HUES64 (cell line): ENCODE data around the gene S100A12.

Source experiments
- H3K27ac ChIP-seq: 2 replicates; pipeline ENCODE4 v1.7.0; 2013; ENCODE audit warnings: low read depth, low read length, inconsistent platforms
- H3K27me3 ChIP-seq: 2 replicates; pipeline ENCODE4 v1.6.1; 2013; ENCODE audit warnings: mild to moderate bottlenecking, low read length; ENCODE audit not compliant: insufficient read depth
- H3K36me3 ChIP-seq: 2 replicates; pipeline ENCODE4 v1.6.1; 2013; ENCODE audit warnings: mild to moderate bottlenecking, low read length; ENCODE audit not compliant: insufficient read depth
- H3K4me1 ChIP-seq: 2 replicates; pipeline ENCODE4 v1.6.1; 2013; ENCODE audit warnings: mild to moderate bottlenecking, low read length, moderate library complexity; ENCODE audit not compliant: insufficient read depth
- H3K4me3 ChIP-seq: 2 replicates; pipeline ENCODE4 v1.5.1; 2013; ENCODE audit warnings: mild to moderate bottlenecking, low read length, moderate library complexity
- H3K9ac ChIP-seq: 2 replicates; pipeline ENCODE4 v1.6.1; 2013; ENCODE audit warnings: mild to moderate bottlenecking, low read depth, low read length
- H3K9me3 ChIP-seq: 2 replicates; pipeline ENCODE4 v1.6.1; 2013; ENCODE audit warnings: low read depth, low read length; ENCODE audit not compliant: insufficient read depth
- WGBS: fragments of 150-250, 120-280 bp; methylation state at CpG from one replicate; pipeline ENCODE4 v1.1.7; 2013; ENCODE audit warnings: missing lambda C conversion rate; 5-methylcytosine and 5-hydroxymethylcytosine counted together

S100A12 gene

DNA sequence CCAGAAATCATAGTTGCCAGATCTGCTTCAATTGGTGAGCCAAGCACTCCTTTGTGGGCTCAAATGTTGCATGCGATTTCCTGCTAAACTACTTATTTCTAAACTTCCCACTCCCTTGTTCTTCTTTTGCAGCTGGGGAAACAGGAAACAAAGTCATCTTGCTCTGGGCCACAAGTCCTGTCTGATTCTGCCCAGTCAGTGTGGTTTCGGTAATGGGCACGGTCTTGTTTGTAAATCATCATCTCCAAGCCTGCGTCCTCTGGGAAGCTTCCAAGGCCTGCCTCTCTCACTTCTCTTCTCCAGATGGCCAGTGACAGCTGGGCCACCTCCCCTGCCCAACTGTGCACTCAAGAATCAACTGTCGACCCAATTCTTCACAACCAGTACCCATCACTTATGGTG lies 11.1 kb upstream of the S100A12 start:
- no peaks in the 10 kb centered on the region for H3K4me1 ChIP-seq

DNA sequence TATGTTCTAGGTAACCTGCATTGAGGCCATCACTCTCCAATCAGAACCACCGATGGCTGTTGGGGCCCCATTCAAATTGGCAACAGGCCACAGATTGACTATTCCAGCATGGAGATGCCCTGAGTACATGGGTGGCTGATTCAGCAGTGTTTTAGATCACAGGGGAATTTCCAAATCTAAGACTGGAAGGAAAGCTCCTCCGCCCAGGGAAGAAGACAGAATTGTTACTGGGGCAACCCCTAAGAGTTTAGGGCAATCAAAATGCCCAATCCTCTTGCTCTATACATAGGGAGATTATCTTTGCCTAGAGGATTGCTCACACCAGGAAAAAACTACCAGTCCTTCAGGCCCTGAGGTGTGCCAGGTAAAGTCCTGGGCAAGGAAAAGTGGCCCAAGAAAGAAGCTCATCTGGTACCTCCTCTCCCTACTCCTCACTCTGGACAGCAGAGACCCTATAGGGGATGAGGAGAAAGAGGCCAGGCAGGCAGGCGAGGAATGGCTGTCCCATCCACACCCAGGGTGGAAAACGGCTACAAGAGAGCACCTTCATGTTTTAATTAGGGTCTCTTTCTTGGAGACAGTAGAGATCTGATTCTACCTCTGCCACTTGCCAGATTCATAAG lies 9.6 kb upstream of the S100A12 start:
- Histone ChIP-seq H3K4me3 (no peak overlapping the region), H3K36me3 (no peaks in the 10 kb centered on the region), H3K27ac (no peak overlapping the region), H3K4me1 (no peaks in the 10 kb centered on the region), H3K9ac (no peak overlapping the region), H3K9me3 (no peaks in the 10 kb centered on the region), H3K27me3 (no peaks in the 10 kb centered on the region)
- WGBS = 86% methylated on average over 4 of the region's 4 CpGs

More for the DNA sequence above, 11.1 kb upstream of the S100A12 start:
- H3K4me3 ChIP-seq = no peak overlapping the region
- H3K27ac ChIP-seq = no peak overlapping the region
- WGBS = 92% methylated on average over 5 of the region's 5 CpGs
- no peaks in the 10 kb centered on the region for H3K9me3 ChIP-seq
- no peaks in the 10 kb centered on the region for H3K27me3 ChIP-seq
- H3K9ac ChIP-seq = no peak overlapping the region
- no peaks in the 10 kb centered on the region for H3K36me3 ChIP-seq

- Histone ChIP-seq H3K36me3 (no peaks in the 10 kb centered on the region), H3K4me1 (no peaks in the 10 kb centered on the region), H3K27ac (no peak overlapping the region), H3K4me3 (no peak overlapping the region), H3K9me3 (0 out of 2 replicates have a peak, but pooled peaks cover 3% of the 10 kb centered on the region), H3K27me3 (no peaks in the 10 kb centered on the region), H3K9ac (no peak overlapping the region)
- WGBS = 95% methylated on average over 22 of the region's 23 CpGs
Observed at GRCh38 chr1:153380711-153381110, 5.3 kb upstream of the S100A12 start.

DNA sequence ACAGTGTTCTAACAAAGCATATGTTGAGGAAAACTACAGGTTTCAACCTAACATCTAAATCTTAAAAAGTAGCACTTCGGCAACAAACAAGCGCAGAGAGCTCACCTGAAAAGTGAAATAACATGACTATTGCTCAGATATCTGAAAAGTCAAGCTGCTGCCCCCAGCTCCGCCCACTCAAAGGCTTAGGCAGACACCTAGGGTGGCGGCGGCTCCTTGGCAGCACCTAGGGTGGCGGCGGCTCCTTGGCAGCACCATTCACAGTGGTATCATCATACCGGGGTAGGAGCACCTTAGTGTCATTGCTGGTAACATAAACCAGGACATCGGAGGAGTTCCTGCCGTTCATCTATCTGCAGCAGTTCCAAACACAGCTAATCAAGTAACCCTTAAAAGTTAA lies 4.2 kb upstream of the S100A12 start:
- H3K4me3 ChIP-seq = no peak overlapping the region
- H3K27ac ChIP-seq = no peak overlapping the region
- H3K9me3 ChIP-seq = 0 out of 2 replicates have a peak, but pooled peaks cover 3% of the 10 kb centered on the region
- 92% methylated on average over 10 of the region's 10 CpGs for WGBS
- no peaks in the 10 kb centered on the region for H3K27me3 ChIP-seq
- H3K9ac ChIP-seq = no peak overlapping the region
- H3K4me1 ChIP-seq = no peaks in the 10 kb centered on the region
- H3K36me3 ChIP-seq = no peaks in the 10 kb centered on the region

DNA sequence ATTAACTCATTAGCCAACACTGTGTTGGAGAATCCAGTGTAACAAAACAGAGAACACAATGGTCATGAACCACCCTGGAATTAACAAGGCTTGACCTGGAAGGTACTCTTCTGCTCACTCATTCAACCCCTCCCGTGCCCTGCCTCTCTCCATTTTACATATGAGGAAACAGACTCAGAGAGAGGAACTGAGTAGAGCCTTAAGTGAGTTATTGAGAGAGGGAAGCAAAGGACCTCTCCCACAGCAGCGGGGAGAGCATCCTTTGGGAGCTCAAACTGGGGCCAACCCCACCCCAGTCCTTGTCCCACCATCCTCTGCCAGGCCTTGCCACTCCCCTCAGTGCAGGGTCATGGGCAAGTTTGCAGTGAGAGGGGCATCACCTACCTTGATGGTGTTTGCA lies 1.4 kb downstream of the S100A12 start:
- no peaks in the 10 kb centered on the region for H3K27me3 ChIP-seq
- 0 out of 2 replicates have a peak, but pooled peaks cover 3% of the 10 kb centered on the region for H3K9me3 ChIP-seq
- 77% methylated on average over 1 of the region's 2 CpGs for WGBS
- no peak overlapping the region for H3K4me3 ChIP-seq
- H3K9ac ChIP-seq = no peak overlapping the region
- H3K4me1 ChIP-seq = no peaks in the 10 kb centered on the region
- no peak overlapping the region for H3K27ac ChIP-seq
- H3K36me3 ChIP-seq = no peaks in the 10 kb centered on the region

- Histone ChIP-seq H3K4me1 (no peaks in the 10 kb centered on the region), H3K9ac (no peak overlapping the region), H3K36me3 (no peaks in the 10 kb centered on the region), H3K4me3 (no peak overlapping the region), H3K27ac (no peak overlapping the region), H3K27me3 (no peaks in the 10 kb centered on the region; the same call in 1 of the 2 replicates), H3K9me3 (0 out of 2 replicates have a peak, but pooled peaks cover 3% of the 10 kb centered on the region)
- WGBS = 88% methylated on average over 2 of the region's 2 CpGs
Observed at GRCh38 chr1:153372571-153372970, 2.9 kb downstream of the S100A12 start.

DNA sequence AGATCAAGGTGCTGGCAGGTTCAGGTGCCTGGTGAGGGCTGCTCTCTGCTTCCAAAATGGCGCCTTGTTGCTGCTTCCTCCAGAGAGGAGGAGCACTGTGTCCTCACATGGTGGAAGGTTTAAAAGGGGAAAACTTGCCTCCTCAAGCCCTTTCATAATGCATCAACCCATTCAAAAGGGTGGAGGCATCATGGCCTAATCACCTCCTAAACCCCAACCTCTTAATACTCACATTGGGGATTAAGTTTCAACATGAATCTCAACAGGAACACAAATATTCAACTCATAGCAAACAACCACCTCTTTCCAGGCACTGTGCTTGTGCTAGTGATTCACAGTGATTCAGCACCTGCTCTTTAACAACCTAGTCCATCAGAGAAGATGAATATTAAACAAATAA lies 4.2 kb downstream of the S100A12 start:
- no peaks in the 10 kb centered on the region; the same call in 1 of the 2 replicates for H3K27me3 ChIP-seq
- H3K4me1 ChIP-seq = no peaks in the 10 kb centered on the region
- no peak overlapping the region for H3K4me3 ChIP-seq
- H3K9ac ChIP-seq = no peak overlapping the region
- H3K9me3 ChIP-seq = no peaks in the 10 kb centered on the region
- H3K36me3 ChIP-seq = no peaks in the 10 kb centered on the region
- WGBS = 100% methylated on average over 1 of the region's 1 CpG
- H3K27ac ChIP-seq = no peak overlapping the region

GRCh38 chr1:153370146-153370545 lies 5.3 kb downstream of the S100A12 start:
- Histone ChIP-seq H3K9ac (no peak overlapping the region), H3K27ac (no peak overlapping the region), H3K9me3 (no peaks in the 10 kb centered on the region), H3K4me3 (no peak overlapping the region), H3K4me1 (no peaks in the 10 kb centered on the region), H3K36me3 (no peaks in the 10 kb centered on the region), H3K27me3 (no peaks in the 10 kb centered on the region; the same call in 1 of the 2 replicates)
- WGBS = 85% methylated on average over 3 of the region's 3 CpGs

GRCh38 chr1:153368495-153368894 lies 6.9 kb downstream of the S100A12 start:
- H3K36me3 ChIP-seq = no peaks in the 10 kb centered on the region
- WGBS = 86% methylated on average over 1 of the region's 2 CpGs
- no peak overlapping the region for H3K9ac ChIP-seq
- H3K27ac ChIP-seq = no peak overlapping the region
- H3K4me1 ChIP-seq = no peaks in the 10 kb centered on the region
- H3K27me3 ChIP-seq = no peaks in the 10 kb centered on the region; the same call in 1 of the 2 replicates
- no peak overlapping the region for H3K4me3 ChIP-seq
- no peaks in the 10 kb centered on the region for H3K9me3 ChIP-seq

GRCh38 chr1:153367090-153367489 lies 8.3 kb downstream of the S100A12 start:
- no peak overlapping the region for H3K27ac ChIP-seq
- no peaks in the 10 kb centered on the region for H3K9me3 ChIP-seq
- WGBS = 80% methylated on average over 2 of the region's 2 CpGs
- H3K4me1 ChIP-seq = no peaks in the 10 kb centered on the region
- H3K4me3 ChIP-seq = no peak overlapping the region
- no peaks in the 10 kb centered on the region for H3K36me3 ChIP-seq
- H3K9ac ChIP-seq = no peak overlapping the region
- no peaks in the 10 kb centered on the region; the same call in 1 of the 2 replicates for H3K27me3 ChIP-seq

DNA sequence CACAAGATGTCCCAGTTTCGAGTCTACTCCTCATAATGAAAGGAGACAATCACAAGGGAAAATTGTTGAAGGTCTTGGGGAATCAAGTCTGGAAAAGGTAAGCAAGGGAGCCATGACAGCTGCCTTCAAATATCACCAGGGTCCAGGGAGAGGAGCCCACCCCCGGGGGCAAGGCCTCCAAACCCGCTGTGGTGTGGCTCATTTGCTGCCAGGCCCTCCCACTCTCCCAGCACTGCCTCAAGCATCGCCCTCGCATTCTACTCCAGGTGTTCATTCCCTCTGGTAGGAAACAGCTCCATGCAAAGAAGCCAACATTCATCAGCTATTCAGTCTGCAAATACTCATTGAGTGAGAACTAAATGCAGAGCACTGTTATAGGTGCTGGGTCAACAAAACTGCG lies 9.2 kb downstream of the S100A12 start:
- WGBS = 89% methylated on average over 6 of the region's 6 CpGs
- Histone ChIP-seq H3K27ac (no peak overlapping the region), H3K27me3 (no peaks in the 10 kb centered on the region; the same call in 1 of the 2 replicates), H3K4me1 (no peaks in the 10 kb centered on the region), H3K4me3 (no peak overlapping the region), H3K36me3 (no peaks in the 10 kb centered on the region), H3K9ac (no peak overlapping the region), H3K9me3 (no peaks in the 10 kb centered on the region)

DNA sequence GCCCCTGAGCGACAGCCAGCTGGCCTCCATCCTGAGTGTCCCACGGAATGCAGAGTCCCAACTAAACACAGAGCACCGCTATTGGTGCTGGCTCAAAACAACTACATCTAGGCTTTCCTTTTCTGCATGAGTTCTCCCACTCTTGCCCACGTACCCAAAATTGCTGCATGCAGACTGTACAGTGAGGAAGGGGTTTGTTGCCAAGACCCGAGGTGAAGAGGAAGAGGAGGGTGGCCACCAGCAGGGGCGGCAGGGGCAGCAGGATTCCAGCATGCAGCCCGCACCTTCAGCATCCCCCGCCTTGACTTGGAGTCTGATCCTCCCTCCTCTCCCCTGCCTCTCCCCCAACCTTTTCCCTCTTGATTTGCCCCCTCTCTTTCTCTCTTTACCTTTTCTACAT lies 9.7 kb downstream of the S100A12 start:
- Histone ChIP-seq H3K4me1 (no peaks in the 10 kb centered on the region), H3K9ac (no peak overlapping the region), H3K4me3 (no peak overlapping the region), H3K9me3 (no peaks in the 10 kb centered on the region), H3K27me3 (no peaks in the 10 kb centered on the region; the same call in 1 of the 2 replicates), H3K36me3 (no peaks in the 10 kb centered on the region), H3K27ac (no peak overlapping the region)
- WGBS = 85% methylated on average over 8 of the region's 8 CpGs
